Endodermal cell (in vitro differentiated cells): Measurements from ENCODE around the gene TMEM141. TPM values are rescaled to one million over a fixed set of nuclear protein-coding genes. Genes with fewer than 3 reads are reported as not detected.
"Not testable (repeated sequence)": the region's sequence is repeated elsewhere in the genome, so short reads cannot be mapped to it uniquely, and the experiment has no call there.

Experiments used
- DNase-seq: peaks from one replicate; pipeline ENCODE4 v3.0.0-alpha.2; 2017
- H3K27ac ChIP-seq: 2 replicates; pipeline ENCODE4 v1.5.1; 2013; ENCODE audit warnings: mild to moderate bottlenecking, low read depth, low read length, moderate library complexity
- H3K27me3 ChIP-seq: 2 replicates; pipeline ENCODE4 v1.6.1; 2013; ENCODE audit warnings: mild to moderate bottlenecking, low read length, moderate library complexity; ENCODE audit not compliant: insufficient read depth, control insufficient read depth, poor library complexity, severe bottlenecking
- H3K36me3 ChIP-seq: 2 replicates; pipeline ENCODE4 v1.7.0; 2013; ENCODE audit warnings: mild to moderate bottlenecking, low read length, moderate library complexity; ENCODE audit not compliant: control insufficient read depth, insufficient read depth
- H3K4me1 ChIP-seq: one replicate; pipeline ENCODE4 v1.7.0; 2013; ENCODE audit warnings: low read length; ENCODE audit not compliant: control insufficient read depth, insufficient read depth
- H3K4me3 ChIP-seq: 2 replicates; pipeline ENCODE4 v1.5.1; 2013; ENCODE audit warnings: mild to moderate bottlenecking, low read length, moderate library complexity
- H3K9ac ChIP-seq: 2 replicates; pipeline ENCODE4 v1.6.1; 2013; ENCODE audit warnings: mild to moderate bottlenecking, low read length, moderate library complexity; ENCODE audit not compliant: poor library complexity, severe bottlenecking; ENCODE audit errors: extremely low read depth
- H3K9me3 ChIP-seq: 2 replicates; pipeline ENCODE4 v1.6.1; 2013; ENCODE audit warnings: mild to moderate bottlenecking, low read length, moderate library complexity; ENCODE audit not compliant: control insufficient read depth
- H3K27ac Mint-ChIP-seq: 2 replicates; pipeline ENCODE4 v1.8.0; 2020; ENCODE audit warnings: mixed read lengths
- H3K27me3 Mint-ChIP-seq: 2 replicates; pipeline ENCODE4 v1.8.0; 2021; ENCODE audit warnings: mild to moderate bottlenecking, mixed read lengths; ENCODE audit not compliant: insufficient read depth
- H3K36me3 Mint-ChIP-seq: 2 replicates; pipeline ENCODE4 v1.8.0; 2020; ENCODE audit warnings: low read depth, mixed read lengths
- H3K4me1 Mint-ChIP-seq: 2 replicates; pipeline ENCODE4 v1.8.0; 2020; ENCODE audit warnings: mixed read lengths
- H3K4me3 Mint-ChIP-seq: 2 replicates; pipeline ENCODE4 v1.8.0; 2020; ENCODE audit warnings: mild to moderate bottlenecking, moderate library complexity, mixed read lengths
- H3K9me3 Mint-ChIP-seq: 2 replicates; pipeline ENCODE4 v1.8.0; 2020; ENCODE audit warnings: mild to moderate bottlenecking, mixed read lengths
- WGBS, 2 experiments: methylation state at CpG; one replicate each; pipeline versions ENCODE4 v1.1.5 to v1.1.7; 2013; ENCODE audit warnings: missing lambda C conversion rate in 2 of 2, mixed read lengths in 1 of 2; ENCODE audit not compliant: insufficient coverage in 1 of 2, insufficient read length in 1 of 2; 5-methylcytosine and 5-hydroxymethylcytosine counted together
- total RNA-seq, 2 donors: library from RNA; stranded (reverse); fragmentation: NEBNext Ultra II Directional in 1 of 2; extraction: Animal tissue kit (Norgen Biotek cat#: 25700) in 1 of 2; gene quantifications; 2 replicates in 1 of 2; 3 replicates in 1 of 2; pipeline ENCODE4 v1.2.1, GENCODE V29; 2021
- TF ChIP-seq, protein P1 (sequence below): fragments of 200-600 bp; sonication (generic); conservative IDR thresholded peaks from 2 replicates; pipeline ENCODE4 v1.5.0; 2021; ENCODE audit warnings: antibody characterized with exemption, mild to moderate bottlenecking

TMEM141 gene
- total RNA-seq, 2 donors from 2014 or later = 215 to 339 TPM

GRCh38 chr9:136786451-136786850, 4.7 kb upstream of the TMEM141 start:
- H3K4me1 Mint-ChIP-seq = peaks cover 30% of the 10 kb centered on the region
- WGBS, 2 experiments = 83 to 92% methylated on average over 6 to 10 of the region's 10 CpGs

GRCh38 chr9:136786983-136787382, 4.2 kb upstream of the TMEM141 start:
- not testable (repeated sequence) for H3K4me3 ChIP-seq, H3K36me3 ChIP-seq, H3K27ac ChIP-seq, H3K36me3 Mint-ChIP-seq, H3K9ac ChIP-seq, H3K9me3 Mint-ChIP-seq, H3K27me3 ChIP-seq, DNase-seq, H3K4me3 Mint-ChIP-seq, H3K9me3 ChIP-seq, H3K27ac Mint-ChIP-seq, H3K27me3 Mint-ChIP-seq
- H3K4me1 Mint-ChIP-seq = peaks cover 26% of the 10 kb centered on the region
- 55 to 69% methylated on average over 2 to 4 of the region's 4 CpGs for WGBS, 2 experiments
- H3K4me1 ChIP-seq = peaks cover 14% of the 10 kb centered on the region

More at GRCh38 chr9:136786451-136786850, 4.7 kb upstream of the TMEM141 start:
- no peaks in the 10 kb centered on the region for H3K36me3 ChIP-seq
- no peak for DNase-seq
- Mint-ChIP-seq H3K27ac (no peak overlapping the region), H3K4me3 (no peak overlapping the region), H3K9me3 (no peaks in the 10 kb centered on the region), H3K36me3 (no peaks in the 10 kb centered on the region), H3K27me3 (no peaks in the 10 kb centered on the region)
- no peak overlapping the region for H3K27ac ChIP-seq
- H3K9ac ChIP-seq = no peak overlapping the region
- H3K4me1 ChIP-seq = peaks cover 14% of the 10 kb centered on the region
- no peak overlapping the region for H3K4me3 ChIP-seq
- no peaks in the 10 kb centered on the region for H3K9me3 ChIP-seq
- no peaks in the 10 kb centered on the region for H3K27me3 ChIP-seq
- TF ChIP-seq, protein P1, sequence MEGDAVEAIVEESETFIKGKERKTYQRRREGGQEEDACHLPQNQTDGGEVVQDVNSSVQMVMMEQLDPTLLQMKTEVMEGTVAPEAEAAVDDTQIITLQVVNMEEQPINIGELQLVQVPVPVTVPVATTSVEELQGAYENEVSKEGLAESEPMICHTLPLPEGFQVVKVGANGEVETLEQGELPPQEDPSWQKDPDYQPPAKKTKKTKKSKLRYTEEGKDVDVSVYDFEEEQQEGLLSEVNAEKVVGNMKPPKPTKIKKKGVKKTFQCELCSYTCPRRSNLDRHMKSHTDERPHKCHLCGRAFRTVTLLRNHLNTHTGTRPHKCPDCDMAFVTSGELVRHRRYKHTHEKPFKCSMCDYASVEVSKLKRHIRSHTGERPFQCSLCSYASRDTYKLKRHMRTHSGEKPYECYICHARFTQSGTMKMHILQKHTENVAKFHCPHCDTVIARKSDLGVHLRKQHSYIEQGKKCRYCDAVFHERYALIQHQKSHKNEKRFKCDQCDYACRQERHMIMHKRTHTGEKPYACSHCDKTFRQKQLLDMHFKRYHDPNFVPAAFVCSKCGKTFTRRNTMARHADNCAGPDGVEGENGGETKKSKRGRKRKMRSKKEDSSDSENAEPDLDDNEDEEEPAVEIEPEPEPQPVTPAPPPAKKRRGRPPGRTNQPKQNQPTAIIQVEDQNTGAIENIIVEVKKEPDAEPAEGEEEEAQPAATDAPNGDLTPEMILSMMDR = no peak

GRCh38 chr9:136787690-136788400, 3.3 kb upstream of the TMEM141 start:
- Histone ChIP-seq H3K4me3 (peak overlapping the region; percentile 66), H3K9ac (peak overlapping the region; percentile 64), H3K4me1 (peaks cover 21% of the 10 kb centered on the region), H3K27me3 (no peaks in the 10 kb centered on the region), H3K36me3 (peaks cover 10% of the 10 kb centered on the region), H3K9me3 (no peaks in the 10 kb centered on the region), H3K27ac (peak overlapping the region; percentile 8)
- H3K27ac Mint-ChIP-seq = peak overlapping the region; percentile 98
- no peaks in the 10 kb centered on the region for H3K9me3 Mint-ChIP-seq
- peaks cover 3% of the 10 kb centered on the region for H3K36me3 Mint-ChIP-seq
- peaks cover 27% of the 10 kb centered on the region for H3K4me1 Mint-ChIP-seq
- peak overlapping the region; percentile 41 for H3K4me3 Mint-ChIP-seq
- H3K27me3 Mint-ChIP-seq = no peaks in the 10 kb centered on the region
- TF ChIP-seq, protein P1 = peak; percentile 87
- DNase-seq = peak; percentile 90
- 37 to 39% methylated on average over 17 to 21 of the region's 21 CpGs for WGBS, 2 experiments

- peaks cover 35% of the 10 kb centered on the region for H3K4me1 Mint-ChIP-seq
- Histone ChIP-seq H3K4me3 (peak overlapping the region; percentile 66), H3K9ac (peak overlapping the region; percentile 64), H3K36me3 (peaks cover 19% of the 10 kb centered on the region), H3K4me1 (peaks cover 24% of the 10 kb centered on the region), H3K27ac (peak overlapping the region; percentile 88)
- not testable (repeated sequence) for H3K27me3 ChIP-seq, H3K9me3 Mint-ChIP-seq, H3K27me3 Mint-ChIP-seq, DNase-seq, H3K9me3 ChIP-seq
- peak overlapping the region; percentile 98 for H3K27ac Mint-ChIP-seq
- 65 to 78% methylated on average over 14 to 24 of the region's 27 CpGs for WGBS, 2 experiments
- H3K36me3 Mint-ChIP-seq = peaks cover 12% of the 10 kb centered on the region
- H3K4me3 Mint-ChIP-seq = peak overlapping the region; percentile 41
Observed at GRCh38 chr9:136788644-136789522, 2.3 kb upstream of the TMEM141 start.
